Panc1 (cell line): ENCODE measurements around the gene MMP23B.

Source experiments
- CTCF ChIP-seq: fragments of 450-650 bp; IDR thresholded peaks from 2 replicates; pipeline ENCODE4 v1.5.1; 2017; ENCODE audit warnings: mild to moderate bottlenecking
- POLR2AphosphoS5 ChIP-seq: IDR thresholded peaks from 2 replicates; pipeline ENCODE4 v1.6.1; 2012; ENCODE audit warnings: mild to moderate bottlenecking, low read depth, low read length, moderate library complexity
- TF ChIP-seq, protein P1 (sequence below), 2 experiments: IDR thresholded peaks; 2 replicates each; pipeline ENCODE4 v1.6.1; 2011 to 2012; ENCODE audit warnings: low read depth in 2 of 2, control low read depth in 1 of 2, low read length in 1 of 2, mild to moderate bottlenecking in 1 of 2, moderate library complexity in 1 of 2; ENCODE audit not compliant: insufficient read depth in 1 of 2

- no peak for TF ChIP-seq POLR2AphosphoS5
- no peak for TF ChIP-seq CTCF
- TF ChIP-seq, protein P1, sequence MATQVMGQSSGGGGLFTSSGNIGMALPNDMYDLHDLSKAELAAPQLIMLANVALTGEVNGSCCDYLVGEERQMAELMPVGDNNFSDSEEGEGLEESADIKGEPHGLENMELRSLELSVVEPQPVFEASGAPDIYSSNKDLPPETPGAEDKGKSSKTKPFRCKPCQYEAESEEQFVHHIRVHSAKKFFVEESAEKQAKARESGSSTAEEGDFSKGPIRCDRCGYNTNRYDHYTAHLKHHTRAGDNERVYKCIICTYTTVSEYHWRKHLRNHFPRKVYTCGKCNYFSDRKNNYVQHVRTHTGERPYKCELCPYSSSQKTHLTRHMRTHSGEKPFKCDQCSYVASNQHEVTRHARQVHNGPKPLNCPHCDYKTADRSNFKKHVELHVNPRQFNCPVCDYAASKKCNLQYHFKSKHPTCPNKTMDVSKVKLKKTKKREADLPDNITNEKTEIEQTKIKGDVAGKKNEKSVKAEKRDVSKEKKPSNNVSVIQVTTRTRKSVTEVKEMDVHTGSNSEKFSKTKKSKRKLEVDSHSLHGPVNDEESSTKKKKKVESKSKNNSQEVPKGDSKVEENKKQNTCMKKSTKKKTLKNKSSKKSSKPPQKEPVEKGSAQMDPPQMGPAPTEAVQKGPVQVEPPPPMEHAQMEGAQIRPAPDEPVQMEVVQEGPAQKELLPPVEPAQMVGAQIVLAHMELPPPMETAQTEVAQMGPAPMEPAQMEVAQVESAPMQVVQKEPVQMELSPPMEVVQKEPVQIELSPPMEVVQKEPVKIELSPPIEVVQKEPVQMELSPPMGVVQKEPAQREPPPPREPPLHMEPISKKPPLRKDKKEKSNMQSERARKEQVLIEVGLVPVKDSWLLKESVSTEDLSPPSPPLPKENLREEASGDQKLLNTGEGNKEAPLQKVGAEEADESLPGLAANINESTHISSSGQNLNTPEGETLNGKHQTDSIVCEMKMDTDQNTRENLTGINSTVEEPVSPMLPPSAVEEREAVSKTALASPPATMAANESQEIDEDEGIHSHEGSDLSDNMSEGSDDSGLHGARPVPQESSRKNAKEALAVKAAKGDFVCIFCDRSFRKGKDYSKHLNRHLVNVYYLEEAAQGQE (IDR thresholded peaks at IDR 0.05; ENCODE audit: insufficient read depth in 1 of 2, low read depth in 2 of 2, low read length in 1 of 2), result no peak
These were observed 5.5 kb upstream of the MMP23B start for GRCh38 chr1:1626207-1627141.
